Panc1 (cell line): Measurements from ENCODE around the gene PLCE1. TPM values are rescaled to one million over a fixed set of nuclear protein-coding genes. Genes with fewer than 3 reads are reported as not detected.

Experiments
- ATAC-seq: fragments of 200-7000 bp; cut with Tn5 transposase; 2 replicates; pipeline ENCODE4 v1.9.1; 2020; ENCODE audit warnings: mild to moderate bottlenecking, moderate library complexity
- BruUV-seq: library from RNA; stranded (reverse); fragments of 400-500 nt; replicated peaks from 2 replicates; lab custom pipeline; 2021; lab: Mats Ljungman, UMichigan
- CTCF ChIA-PET: fragments of 300-600 bp; sonication (Branson Sonifier 250); formaldehyde crosslinking; loops from one replicate; lab custom pipeline; 2022; ENCODE audit warnings: antibody characterized with exemption; lab: Charles Lee
- POLR2A ChIA-PET: fragments of 300-600 bp; sonication (Branson Sonifier 250); formaldehyde crosslinking; loops from one replicate; lab custom pipeline; 2022; ENCODE audit warnings: antibody characterized with exemption; lab: Charles Lee
- DNase-seq: peaks from one replicate; pipeline ENCODE4 v3.0.0-alpha.2; 2010; ENCODE audit warnings: low read depth, low spot score
- H3K27ac ChIP-seq: 2 replicates; pipeline ENCODE4 v1.5.1; 2011; ENCODE audit warnings: mild to moderate bottlenecking, low read length, inconsistent platforms
- H3K27me3 ChIP-seq: fragments of 200-500 bp; sonication (Bioruptor generic); 2 replicates; pipeline ENCODE4 v1.6.0; 2014; ENCODE audit warnings: low read length, inconsistent platforms; ENCODE audit not compliant: control insufficient read depth, insufficient read depth
- H3K36me3 ChIP-seq: fragments of 200-500 bp; sonication (Bioruptor generic); 2 replicates; pipeline ENCODE4 v1.5.1; 2014; ENCODE audit warnings: inconsistent platforms, mild to moderate bottlenecking, low read length, moderate library complexity; ENCODE audit not compliant: control insufficient read depth, insufficient read depth
- H3K4me1 ChIP-seq: 2 replicates; pipeline ENCODE4 v1.5.1; 2011; ENCODE audit warnings: inconsistent platforms, mild to moderate bottlenecking, low read length, moderate library complexity; ENCODE audit not compliant: control insufficient read depth, insufficient read depth
- H3K4me3 ChIP-seq, 2 experiments: 2 replicates each; pipeline ENCODE4 v1.5.1; 2011 to 2012; ENCODE audit warnings: low read depth in 2 of 2, low read length in 2 of 2, mild to moderate bottlenecking in 2 of 2, inconsistent platforms in 1 of 2, moderate library complexity in 1 of 2
- H3K9me3 ChIP-seq: fragments of 200-500 bp; sonication (Bioruptor generic); 2 replicates; pipeline ENCODE4 v1.5.1; 2014; ENCODE audit warnings: low read depth, mild to moderate bottlenecking, inconsistent platforms, low read length, moderate library complexity; ENCODE audit not compliant: control insufficient read depth, insufficient read depth
- CTCF ChIP-seq: fragments of 450-650 bp; IDR thresholded peaks from 2 replicates; pipeline ENCODE4 v1.5.1; 2017; ENCODE audit warnings: mild to moderate bottlenecking
- POLR2AphosphoS5 ChIP-seq: IDR thresholded peaks from 2 replicates; pipeline ENCODE4 v1.6.1; 2012; ENCODE audit warnings: mild to moderate bottlenecking, low read depth, low read length, moderate library complexity
- REST ChIP-seq, 2 experiments: IDR thresholded peaks; 2 replicates each; pipeline ENCODE4 v1.6.1; 2011 to 2012; ENCODE audit warnings: low read depth in 2 of 2, control low read depth in 1 of 2, low read length in 1 of 2, mild to moderate bottlenecking in 1 of 2, moderate library complexity in 1 of 2; ENCODE audit not compliant: insufficient read depth in 1 of 2
- SIN3A ChIP-seq: IDR thresholded peaks from 2 replicates; pipeline ENCODE4 v1.6.1; 2012; ENCODE audit warnings: low read depth, mild to moderate bottlenecking, low read length, moderate library complexity, borderline replicate concordance; ENCODE audit not compliant: insufficient read depth
- TCF7L2 ChIP-seq: IDR thresholded peaks from 2 replicates; pipeline ENCODE4 v1.6.1; 2011; ENCODE audit warnings: mild to moderate bottlenecking, low read depth, low read length, inconsistent platforms
- in situ Hi-C: cut with HindIII; loops from 2 replicates; pipeline ENCODE4 v1.10.0; 2016; ENCODE audit warnings: low sequenced_read_pairs, low pct_unique_long_range_greater_than_20kb
- intact Hi-C: fragments of 100-400 bp; cut with micrococcal nuclease; formaldehyde crosslinking; loops from one replicate; pipeline ENCODE4 v1.10.0; 2022; ENCODE audit not compliant: unreplicated experiment
- total RNA-seq: library from RNA; stranded (reverse); gene quantifications from one replicate; pipeline ENCODE4 v1.2.1, GENCODE V29; 2021; ENCODE audit not compliant: unreplicated experiment

PLCE1 gene
- total RNA-seq, 1 experiment from 2014 or later, result 39.7 TPM

- Histone ChIP-seq H3K9me3 (no peaks in the 10 kb centered on the region), H3K27ac (no peak overlapping the region), H3K36me3 (no peaks in the 10 kb centered on the region), H3K4me1 (no peaks in the 10 kb centered on the region), H3K4me3 (no peak overlapping the region), H3K27me3 (no peaks in the 10 kb centered on the region)
- TF ChIP-seq REST (IDR thresholded peaks at IDR 0.05; ENCODE audit: insufficient read depth in 1 of 2, low read depth in 2 of 2, low read length in 1 of 2) (no peak), SIN3A (no peak), POLR2AphosphoS5 (no peak), TCF7L2 (no peak), CTCF (no peak)
- in situ Hi-C loops (no loop called here), intact Hi-C loops (no loop called here)
- CTCF ChIA-PET, result no interaction called here
- ATAC-seq, result no peak
- POLR2A ChIA-PET, result no interaction called here
- BruUV-seq, result no TSS peak
- no peak for DNase-seq
Measured at GRCh38 chr10:93963434-93963833, 30.3 kb upstream of the PLCE1 start.

- POLR2A ChIA-PET, result interaction anchor here (0.7 kb wide), 1 partner anchor 1222 kb away, joined by 3 read pairs; no protein-coding TSS in a partner anchor
- Histone ChIP-seq H3K4me3 (no peak overlapping the region), H3K9me3 (no peaks in the 10 kb centered on the region), H3K4me1 (no peaks in the 10 kb centered on the region), H3K36me3 (no peaks in the 10 kb centered on the region), H3K27ac (no peak overlapping the region), H3K27me3 (no peaks in the 10 kb centered on the region)
- BruUV-seq, result no TSS peak
- DNase-seq (no peak), ATAC-seq (no peak)
- in situ Hi-C loops, result no loop called here
- CTCF ChIA-PET, result interaction anchor here (0.6 kb wide), 1 partner anchor 388 kb away, joined by 3 read pairs; no protein-coding TSS in a partner anchor
- intact Hi-C loops, result no loop called here
- TF ChIP-seq TCF7L2 (no peak), POLR2AphosphoS5 (no peak), CTCF (no peak), REST (IDR thresholded peaks at IDR 0.05; ENCODE audit: insufficient read depth in 1 of 2, low read depth in 2 of 2, low read length in 1 of 2) (no peak)
Measured at GRCh38 chr10:93965911-93966310, 27.8 kb upstream of the PLCE1 start.
